Spleen (tissue), 11 donors: ENCODE results near the gene MTA1. TPM values are rescaled to one million over a fixed set of nuclear protein-coding genes. Genes with fewer than 3 reads are reported as not detected.

Source experiments
- DNase-seq: peaks from one replicate; pipeline ENCODE4 v3.0.0-alpha.2; 2020
- H3K27ac ChIP-seq, 8 donors: fragments of 200-600 bp; sonication (generic) in 7 of 8; 1 replicate in 4 of 8; 2 replicates in 4 of 8; pipeline versions ENCODE4 v1.5.0 to v1.8.0; 2016 to 2021; ENCODE audit warnings: inconsistent platforms in 4 of 8, mild to moderate bottlenecking in 4 of 8, moderate library complexity in 1 of 8
- H3K27me3 ChIP-seq, 7 donors: fragments of 200-600 bp; sonication (generic) in 6 of 7; replicated peaks in 1 of 7; 1 replicate in 4 of 7; 2 replicates in 3 of 7; pipeline versions ENCODE4 v1.5.0 to v1.8.0; 2016 to 2021; ENCODE audit warnings: inconsistent platforms in 3 of 7, mild to moderate bottlenecking in 1 of 7
- H3K36me3 ChIP-seq, 6 donors: fragments of 200-600 bp; sonication (generic) in 5 of 6; 1 replicate in 4 of 6; 2 replicates in 2 of 6; pipeline versions ENCODE4 v1.5.0 to v1.8.0; 2016 to 2021; ENCODE audit warnings: inconsistent platforms in 2 of 6
- H3K4me1 ChIP-seq, 6 donors: fragments of 200-600 bp; sonication (generic) in 5 of 6; 1 replicate in 3 of 6; 2 replicates in 3 of 6; pipeline versions ENCODE4 v1.5.0 to v1.8.0; 2016 to 2021; ENCODE audit warnings: inconsistent platforms in 3 of 6
- H3K4me3 ChIP-seq, 8 donors: fragments of 200-600 bp; sonication (generic) in 7 of 8; 1 replicate in 4 of 8; 2 replicates in 4 of 8; pipeline versions ENCODE4 v1.5.0 to v1.8.0; 2016 to 2021; ENCODE audit warnings: inconsistent platforms in 4 of 8, mild to moderate bottlenecking in 4 of 8, moderate library complexity in 2 of 8
- H3K9me3 ChIP-seq, 8 donors: fragments of 200-600 bp; sonication (generic) in 7 of 8; 1 replicate in 4 of 8; 2 replicates in 4 of 8; pipeline versions ENCODE4 v1.5.0 to v1.8.0; 2016 to 2021; ENCODE audit warnings: inconsistent platforms in 4 of 8
- CTCF ChIP-seq, 11 experiments: fragments of 200-600 bp in 7 of 11; fragments of 450-650 bp in 4 of 11; sonication (generic) in 4 of 11; IDR thresholded peaks in 8 of 11; conservative IDR thresholded peaks in 3 of 11; 1 replicate in 7 of 11; 2 replicates in 4 of 11; pipeline versions ENCODE4 v1.4.0 to v1.8.0; 2016 to 2021; ENCODE audit warnings: antibody characterized with exemption in 11 of 11, inconsistent platforms in 4 of 11, mild to moderate bottlenecking in 1 of 11
- POLR2A ChIP-seq, 3 donors: fragments of 450-650 bp; IDR thresholded peaks; one replicate each; pipeline ENCODE4 v1.5.1; 2017; ENCODE audit warnings: antibody characterized with exemption in 3 of 3, mild to moderate bottlenecking in 1 of 3
- POLR2AphosphoS5 ChIP-seq, 3 donors: sonication (generic); formaldehyde crosslinking; IDR thresholded peaks; one replicate each; pipeline ENCODE4 v1.5.1; 2017; ENCODE audit warnings: antibody characterized with exemption in 3 of 3
- WGBS, 5 donors: extraction: QIAGEN DNeasy Blood & Tissue Kit in 3 of 5; methylation state at CpG; one replicate each; pipeline versions ENCODE4 v1.1.5 to v1.1.7; 2013 to 2018; 5-methylcytosine and 5-hydroxymethylcytosine counted together
- intact Hi-C: fragments of 100-400 bp; cut with DNase I; formaldehyde crosslinking; loops from one replicate; pipeline ENCODE4 v1.15.0; 2023; ENCODE audit warnings: low total_unique reads
- polyA plus RNA-seq, 3 donors: library from polyadenylated mRNA; stranded (reverse); fragments of 200-250 nt; gene quantifications; one replicate each; pipeline ENCODE4 v1.2.1, GENCODE V29; 2013
- total RNA-seq, 7 donors: library from RNA; depleted of rRNA in 3 of 7; stranded (reverse); fragments of >200 nt in 3 of 7; fragmentation: NEBNext Ultra II Directional in 4 of 7; extraction: Animal tissue kit (Norgen Biotek cat#: 25700) in 4 of 7; gene quantifications; one replicate each; pipeline versions ENCODE4 v1.1.0 to v1.2.1, GENCODE V29; 2016 to 2021
- donor health status: healthy with polysubstance abuse.
- donor health status: DM: no; HTN: no; CAD: no; lungs with moderate emphysema.
- donor health status: DM: no; HTN: no; CAD: no.
- donor health status: Bipolar disorder and iron deficiency.
- donor health status: healthy.
- donor health status: DM: no; HTN: no; CAD: no.
- donor health status: DM: yes; HTN: yes; CAD: no.

The MTA1 gene
- total and polyA plus RNA-seq, 10 donors, result 33.0 to 128 (median 78.2) TPM

DNA sequence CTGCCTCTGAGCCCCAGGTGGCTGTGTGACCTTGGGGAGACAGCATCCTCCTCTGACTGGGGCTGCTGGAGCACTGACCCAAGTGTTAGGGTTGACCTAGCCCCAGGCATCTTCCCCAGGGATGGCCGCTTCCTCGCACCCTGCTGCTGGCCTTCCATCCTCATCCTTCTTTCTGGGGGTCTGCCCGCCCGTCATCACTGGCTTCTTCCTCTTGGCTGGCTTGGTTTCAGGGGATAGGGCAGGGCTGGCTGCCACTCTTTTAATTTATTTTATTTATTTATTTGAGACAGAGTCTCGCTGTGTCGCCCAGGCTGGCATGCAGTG lies 74.9 kb downstream of the MTA1 start:
- H3K4me3 ChIP-seq, result no peak overlapping the region
- WGBS, 5 donors, result 95 to 98% (median 96%) methylated on average over 6 of the region's 6 CpGs
- no peaks in the 10 kb centered on the region for H3K27me3 ChIP-seq
- H3K9me3 ChIP-seq, result no peaks in the 10 kb centered on the region
- DNase-seq, result no peak
- H3K4me1 ChIP-seq, result peaks cover 0 to 25% (median 18%) of the 10 kb centered on the region in 6 donors
- peaks cover 0 to 43% (median 0%) of the 10 kb centered on the region in 6 donors for H3K36me3 ChIP-seq
- TF ChIP-seq POLR2A (IDR thresholded peaks at IDR 0.05) (no peak), CTCF (IDR thresholded peaks at IDR 0.05 in 8 of 11, conservative IDR thresholded peaks at IDR 0.05 in 3 of 11) (no peak), POLR2AphosphoS5 (IDR thresholded peaks at IDR 0.05) (no peak)
- H3K27ac ChIP-seq, result no peak overlapping the region
- intact Hi-C loops, result no loop called here

DNA sequence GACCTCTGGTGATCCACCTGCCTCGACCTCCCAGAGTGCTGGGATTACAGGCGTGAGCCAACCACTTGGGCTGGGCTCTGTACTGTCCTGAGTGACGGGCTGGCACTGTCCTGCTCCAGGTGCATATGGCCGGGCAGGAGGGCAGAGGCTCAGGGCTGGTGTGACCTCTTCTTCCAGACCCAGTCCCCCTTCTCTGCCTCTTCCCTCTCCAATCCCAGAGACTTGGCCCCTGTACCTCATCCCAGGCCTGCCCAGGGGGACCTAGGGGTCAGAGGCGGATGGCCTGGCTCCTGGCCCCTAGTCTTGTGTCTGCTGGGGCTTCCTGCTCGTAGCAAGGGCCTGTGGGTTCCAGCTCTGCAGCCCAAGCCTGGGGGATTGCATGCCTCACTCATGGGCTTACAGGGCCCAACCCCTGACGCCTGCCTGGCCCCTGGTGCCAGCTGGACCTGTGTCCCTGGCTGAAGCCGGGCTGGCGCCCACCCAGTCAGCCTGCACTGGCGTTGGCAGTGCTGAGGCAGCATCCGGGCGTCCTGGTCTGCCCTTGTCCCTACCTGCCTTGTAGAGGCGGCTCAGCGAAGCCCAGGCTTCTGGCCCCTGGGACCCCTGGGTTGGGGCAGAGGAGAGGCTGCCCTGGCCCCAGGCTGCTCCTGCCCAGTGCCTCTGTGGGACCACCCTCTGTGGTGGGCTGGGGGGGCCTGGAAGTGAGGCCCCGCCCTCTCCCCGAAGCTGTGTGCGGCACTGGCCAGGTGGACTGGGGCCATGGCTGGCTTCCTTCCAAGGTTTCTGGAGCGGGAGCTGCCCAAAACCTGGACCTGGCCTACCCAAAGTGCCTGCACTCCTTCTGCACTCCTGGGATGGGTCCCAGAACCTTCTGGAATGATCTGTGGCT lies 75.7 kb downstream of the MTA1 start:
- intact Hi-C loops, result no loop called here
- H3K36me3 ChIP-seq, result peaks cover 0 to 43% (median 0%) of the 10 kb centered on the region in 6 donors
- H3K9me3 ChIP-seq, result no peaks in the 10 kb centered on the region
- WGBS, 5 donors, result 91 to 99% (median 94%) methylated on average over 7 to 18 of the region's 18 CpGs
- DNase-seq, result peak; percentile 79
- peaks cover 0 to 17% (median 11%) of the 10 kb centered on the region in 6 donors for H3K4me1 ChIP-seq
- no peak overlapping the region for H3K4me3 ChIP-seq
- TF ChIP-seq POLR2AphosphoS5 (IDR thresholded peaks at IDR 0.05) (no peak), CTCF (IDR thresholded peaks at IDR 0.05 in 8 of 11, conservative IDR thresholded peaks at IDR 0.05 in 3 of 11) (no peak)
- no peaks in the 10 kb centered on the region for H3K27me3 ChIP-seq
- no peak overlapping the region for H3K27ac ChIP-seq

GRCh38 chr14:105495990-105496830 lies 76.6 kb downstream of the MTA1 start:
- DNase-seq, result no peak

More at GRCh38 chr14:105495990-105496830, 76.6 kb downstream of the MTA1 start:
- Histone ChIP-seq H3K27me3 (no peaks in the 10 kb centered on the region), H3K36me3 (peaks cover 0 to 43% (median 0%) of the 10 kb centered on the region in 6 donors), H3K9me3 (no peaks in the 10 kb centered on the region), H3K27ac (no peak overlapping the region), H3K4me3 (no peak overlapping the region), H3K4me1 (peaks cover 0 to 17% (median 10%) of the 10 kb centered on the region in 6 donors)
- 87 to 93% (median 90%) methylated on average over 11 to 18 of the region's 18 CpGs for WGBS, 5 donors
- intact Hi-C loops, result no loop called here
- TF ChIP-seq POLR2AphosphoS5 (IDR thresholded peaks at IDR 0.05) (no peak), CTCF (IDR thresholded peaks at IDR 0.05 in 8 of 11, conservative IDR thresholded peaks at IDR 0.05 in 3 of 11) (no peak), POLR2A (IDR thresholded peaks at IDR 0.05) (no peak)
